Fibroblast of lung (primary cell): ENCODE data around the gene GALNT1. TPM values are rescaled to one million over a fixed set of nuclear protein-coding genes. Genes with fewer than 3 reads are reported as not detected.

Experiments used
- DNase-seq, 2 donors: peaks; one replicate each; pipeline versions ENCODE4 v3.0.0 to v3.0.0-alpha.2; 2010; ENCODE audit warnings: low read depth in 2 of 2
- H2AFZ ChIP-seq: 2 replicates; pipeline ENCODE4 v1.5.1; 2012; ENCODE audit warnings: low read length, control low read depth, inconsistent platforms
- H3K27ac ChIP-seq: 2 replicates; pipeline ENCODE4 v1.5.1; 2011; ENCODE audit warnings: low read length, control low read depth; ENCODE audit not compliant: insufficient read depth
- H3K27me3 ChIP-seq: 2 replicates; pipeline ENCODE4 v1.5.1; 2011; ENCODE audit warnings: mild to moderate bottlenecking, low read length; ENCODE audit not compliant: control insufficient read depth, insufficient read depth
- H3K36me3 ChIP-seq: 2 replicates; pipeline ENCODE4 v1.5.1; 2011; ENCODE audit warnings: low read length; ENCODE audit not compliant: control insufficient read depth, insufficient read depth
- H3K4me1 ChIP-seq: 2 replicates; pipeline ENCODE4 v1.5.1; 2011; ENCODE audit warnings: low read length; ENCODE audit not compliant: control insufficient read depth, insufficient read depth; ENCODE audit errors: extremely low read depth
- H3K4me2 ChIP-seq: 2 replicates; pipeline ENCODE4 v1.5.1; 2011; ENCODE audit warnings: low read length, control low read depth; ENCODE audit not compliant: insufficient read depth; ENCODE audit errors: extremely low read depth
- H3K4me3 ChIP-seq, 4 experiments: fragments of 200-600 bp in 1 of 4; sonication (generic) in 1 of 4; replicated peaks in 1 of 4; 2 replicates each; pipeline ENCODE4 v1.5.1; 2011 to 2016; ENCODE audit warnings: low read length in 4 of 4, low read depth in 3 of 4, mild to moderate bottlenecking in 3 of 4, control low read depth in 2 of 4, inconsistent platforms in 1 of 4, mixed read lengths in 1 of 4; ENCODE audit not compliant: insufficient read depth in 1 of 4; ENCODE audit errors: control extremely low read depth in 1 of 4
- H3K79me2 ChIP-seq: 2 replicates; pipeline ENCODE4 v1.5.1; 2012; ENCODE audit warnings: mild to moderate bottlenecking, low read length, inconsistent platforms; ENCODE audit not compliant: control insufficient read depth, insufficient read depth
- H3K9ac ChIP-seq: 2 replicates; pipeline ENCODE4 v1.5.1; 2011; ENCODE audit warnings: mild to moderate bottlenecking, low read length, control low read depth; ENCODE audit not compliant: insufficient read depth
- H3K9me3 ChIP-seq: 2 replicates; pipeline ENCODE4 v1.5.1; 2012; ENCODE audit warnings: low read depth, low read length; ENCODE audit not compliant: control insufficient read depth, insufficient read depth
- H4K20me1 ChIP-seq: 2 replicates; pipeline ENCODE4 v1.5.1; 2011; ENCODE audit warnings: low read length; ENCODE audit not compliant: control insufficient read depth, insufficient read depth; ENCODE audit errors: extremely low read depth
- CTCF ChIP-seq, 2 donors: IDR thresholded peaks in 1 of 2; conservative IDR thresholded peaks in 1 of 2; 1 replicate in 1 of 2; 2 replicates in 1 of 2; pipeline ENCODE4 v1.5.1; 2011 to 2012; ENCODE audit warnings: low read length in 2 of 2, control low read depth in 1 of 2, inconsistent platforms in 1 of 2, low read depth in 1 of 2, mild to moderate bottlenecking in 1 of 2
- EZH2 ChIP-seq: IDR thresholded peaks from 2 replicates; pipeline ENCODE4 v1.5.1; 2012; ENCODE audit warnings: low read length, control low read depth, mild to moderate bottlenecking; ENCODE audit errors: missing control alignments
- polyA plus RNA-seq, 2 donors: library from polyadenylated mRNA; depleted of rRNA in 1 of 2; stranded (reverse) in 1 of 2; unstranded in 1 of 2; fragments of >200 nt; gene quantifications; 2 replicates each; pipeline ENCODE4 v1.2.1, GENCODE V29; 2011 to 2012; ENCODE audit warnings: missing spikeins in 1 of 2
- total RNA-seq: library from RNA; depleted of rRNA; stranded (reverse); fragments of >200 nt; gene quantifications from 2 replicates; pipeline ENCODE4 v1.2.1, GENCODE V29; 2014

Gene GALNT1
- total and polyA plus RNA-seq, 2 donors (not counting 1 experiment from before 2014, with no cell fraction given): 31.7 to 53.3 TPM

GRCh38 chr18:35697869-35698268 is 116.3 kb downstream of the GALNT1 start:
- Histone ChIP-seq H3K4me3 (no peak overlapping the region), H3K27ac (no peak overlapping the region), H3K9ac (no peak overlapping the region), H2AFZ (no peak overlapping the region), H3K36me3 (no peaks in the 10 kb centered on the region), H3K4me2 (no peak overlapping the region), H4K20me1 (no peaks in the 10 kb centered on the region), H3K79me2 (no peaks in the 10 kb centered on the region), H3K9me3 (no peaks in the 10 kb centered on the region), H3K27me3 (no peaks in the 10 kb centered on the region), H3K4me1 (no peaks in the 10 kb centered on the region)
- no peak for TF ChIP-seq CTCF (conservative IDR thresholded peaks at IDR 0.05 in 1 of 2, IDR thresholded peaks at IDR 0.05 in 1 of 2; ENCODE audit: low read depth in 1 of 2, low read length in 2 of 2)
- no peak for TF ChIP-seq EZH2
- DNase-seq: peak in 1 of 2 donors; percentile 27

- no peak overlapping the region for H3K4me3 ChIP-seq
- TF ChIP-seq CTCF (conservative IDR thresholded peaks at IDR 0.05 in 1 of 2, IDR thresholded peaks at IDR 0.05 in 1 of 2; ENCODE audit: low read depth in 1 of 2, low read length in 2 of 2) (no peak), EZH2 (no peak)
- H3K4me2 ChIP-seq: no peak overlapping the region
- H3K27me3 ChIP-seq: no peaks in the 10 kb centered on the region
- DNase-seq: peak; percentile 4 to 27
- no peaks in the 10 kb centered on the region for H3K79me2 ChIP-seq
- peaks cover 2% of the 10 kb centered on the region for H3K4me1 ChIP-seq
- H4K20me1 ChIP-seq: no peaks in the 10 kb centered on the region
- no peak overlapping the region for H3K9ac ChIP-seq
- H2AFZ ChIP-seq: no peak overlapping the region
- H3K9me3 ChIP-seq: no peaks in the 10 kb centered on the region
- no peaks in the 10 kb centered on the region for H3K36me3 ChIP-seq
- no peak overlapping the region for H3K27ac ChIP-seq
Observed at GRCh38 chr18:35703043-35703688, 121.6 kb downstream of the GALNT1 start.

GRCh38 chr18:35705988-35706387 is 124.4 kb downstream of the GALNT1 start:
- no peaks in the 10 kb centered on the region for H4K20me1 ChIP-seq
- H3K9ac ChIP-seq: no peak overlapping the region
- H3K9me3 ChIP-seq: no peaks in the 10 kb centered on the region
- no peak for DNase-seq
- no peak overlapping the region for H2AFZ ChIP-seq
- no peaks in the 10 kb centered on the region for H3K27me3 ChIP-seq
- no peak overlapping the region for H3K4me2 ChIP-seq
- H3K79me2 ChIP-seq: no peaks in the 10 kb centered on the region
- H3K4me1 ChIP-seq: peaks cover 2% of the 10 kb centered on the region
- H3K36me3 ChIP-seq: no peaks in the 10 kb centered on the region
- TF ChIP-seq EZH2 (no peak), CTCF (conservative IDR thresholded peaks at IDR 0.05 in 1 of 2, IDR thresholded peaks at IDR 0.05 in 1 of 2; ENCODE audit: low read depth in 1 of 2, low read length in 2 of 2) (no peak)
- no peak overlapping the region for H3K27ac ChIP-seq
- no peak overlapping the region for H3K4me3 ChIP-seq
